Endothelial cell of umbilical vein (primary cell): ENCODE measurements around the gene KIF9. TPM values are rescaled to one million over a fixed set of nuclear protein-coding genes. Genes with fewer than 3 reads are reported as not detected.

Source experiments
- polyA plus RNA-seq, 4 experiments: library from polyadenylated mRNA; depleted of rRNA in 3 of 4; stranded (reverse) in 3 of 4; unstranded in 1 of 4; fragments of >200 nt; gene quantifications; 2 replicates each; pipeline versions ENCODE4 v1.2.1 to v1.2.3, GENCODE V29; 2011 to 2012; ENCODE audit warnings: missing spikeins in 1 of 4
- small RNA-seq: library from RNA; depleted of rRNA; stranded (forward); fragments of <200 nt; gene quantifications from one replicate; pipeline ENCODE3, GENCODE V24; 2012; ENCODE audit warnings: low replicate concordance, low read depth; ENCODE audit not compliant: insufficient read depth, insufficient read length
- total RNA-seq: library from RNA; stranded (reverse); gene quantifications from 2 replicates; pipeline ENCODE4 v1.2.3, GENCODE V29; 2021

KIF9 gene
- total and polyA plus RNA-seq, 2 donors (not counting 3 experiments of a cell fraction or from before 2014, with no cell fraction given), result 20.5 to 22.4 TPM

Small RNA genes lying within 50 kb of the gene (small RNA-seq; reads per million reads assigned to genes)
- gene SNORD13P3, result not detected

Other genes with a start within 250 kb of the KIF9 start
- gene SETD2, start 118.7 kb downstream of the KIF9 start, total RNA-seq, result 36.2 and 41.4 TPM in 2 replicates
- 12.3 and 13.7 TPM in 2 replicates for gene SETD2, start 118.7 kb downstream of the KIF9 start, polyA plus RNA-seq
- 43.4 and 47.2 TPM in 2 replicates for gene KLHL18, start 145 bp upstream of the KIF9 start, total RNA-seq
- gene KLHL18, start 145 bp upstream of the KIF9 start, polyA plus RNA-seq, result 51.6 and 58.1 TPM in 2 replicates
- gene PTPN23, start 98.2 kb upstream of the KIF9 start, total RNA-seq, result 57.4 and 63.5 TPM in 2 replicates
- 8.2 and 8.5 TPM in 2 replicates for gene PTPN23, start 98.2 kb upstream of the KIF9 start, polyA plus RNA-seq
- gene SCAP, start 193.1 kb upstream of the KIF9 start, total RNA-seq, result 53.6 and 59.0 TPM in 2 replicates
- 34.7 and 42.9 TPM in 2 replicates for gene SCAP, start 193.1 kb upstream of the KIF9 start, polyA plus RNA-seq
- gene ELP6, start 230.9 kb upstream of the KIF9 start, total RNA-seq, result 48.1 and 48.4 TPM in 2 replicates
- gene ELP6, start 230.9 kb upstream of the KIF9 start, polyA plus RNA-seq, result 69.3 and 91.0 TPM in 2 replicates